ENCODE results near the gene SPTBN4.
A peak's percentile ranks its signal among the peaks of the same experiment; 100 is the strongest.

SPTBN4 gene

GRCh38 chr19:40441719-40442253 is 25.0 kb upstream of the SPTBN4 start:
- no peaks in the 10 kb centered on the region for H3K27me3 ChIP-seq (replicated peaks; ENCODE audit: control insufficient read depth, insufficient read depth, low read length, poor library complexity, severe bottlenecking)
- H3K27ac ChIP-seq (ENCODE audit: insufficient read depth, low read length, poor library complexity, severe bottlenecking), result no peak overlapping the region
- H3K4me1 ChIP-seq (ENCODE audit: control insufficient read depth, insufficient read depth, low read length, poor library complexity, severe bottlenecking), result peaks cover 8% of the 10 kb centered on the region
- H3K4me3 ChIP-seq (ENCODE audit: insufficient read depth, low read depth, low read length, poor library complexity, severe bottlenecking), result no peak overlapping the region
- no peak for DNase-seq
- H3K36me3 ChIP-seq (ENCODE audit: control insufficient read depth, insufficient read depth, low read length), result peaks cover 19% of the 10 kb centered on the region
- H3K9me3 ChIP-seq (ENCODE audit: control insufficient read depth, low read length), result no peaks in the 10 kb centered on the region

DNA sequence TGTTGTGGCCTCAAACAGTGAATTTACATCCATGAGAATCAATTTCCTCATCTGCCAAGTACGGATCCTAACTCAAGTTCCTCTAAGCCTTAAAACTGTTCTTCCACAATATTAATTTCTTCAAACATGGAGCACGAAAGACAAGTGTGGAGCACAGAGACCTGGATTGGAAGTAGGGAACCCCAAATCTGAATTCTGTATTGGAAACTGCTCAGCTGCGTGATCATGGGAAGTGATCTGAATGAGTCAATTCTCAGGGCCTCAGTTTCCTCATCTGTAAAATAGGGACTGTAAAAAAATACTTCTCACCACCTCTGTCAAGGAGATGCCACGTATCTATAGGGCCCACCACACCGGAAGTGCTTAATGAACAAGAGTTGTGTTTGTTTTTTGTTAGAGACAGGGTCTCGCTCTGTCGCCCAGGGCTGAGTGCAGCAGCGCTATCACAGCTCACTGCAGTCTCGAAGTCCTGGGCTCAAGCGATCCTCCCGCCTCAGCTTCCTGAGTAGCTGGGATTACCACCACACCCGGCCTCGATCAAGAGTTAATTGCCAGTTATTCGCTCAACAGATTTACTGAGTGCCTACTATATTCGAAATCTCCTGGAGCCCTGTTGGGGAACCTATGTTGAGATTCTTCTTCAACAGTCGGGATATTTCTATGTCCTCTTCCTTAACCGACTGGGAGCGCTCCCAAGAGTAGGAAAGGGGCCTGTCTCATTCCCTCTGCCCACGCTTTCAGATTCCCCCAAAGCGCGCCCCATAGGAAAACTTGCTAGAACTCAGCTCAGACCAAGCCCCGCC is 24.3 kb upstream of the SPTBN4 start:
- peaks cover 19% of the 10 kb centered on the region for H3K36me3 ChIP-seq (ENCODE audit: control insufficient read depth, insufficient read depth, low read length)
- no peak for DNase-seq
- H3K4me3 ChIP-seq (ENCODE audit: insufficient read depth, low read depth, low read length, poor library complexity, severe bottlenecking), result peak overlapping the region; percentile 73
- H3K27ac ChIP-seq (ENCODE audit: insufficient read depth, low read length, poor library complexity, severe bottlenecking), result peak overlapping the region; percentile 81
- no peaks in the 10 kb centered on the region for H3K27me3 ChIP-seq (replicated peaks; ENCODE audit: control insufficient read depth, insufficient read depth, low read length, poor library complexity, severe bottlenecking)
- H3K4me1 ChIP-seq (ENCODE audit: control insufficient read depth, insufficient read depth, low read length, poor library complexity, severe bottlenecking), result peaks cover 8% of the 10 kb centered on the region
- H3K9me3 ChIP-seq (ENCODE audit: control insufficient read depth, low read length), result no peaks in the 10 kb centered on the region

DNA sequence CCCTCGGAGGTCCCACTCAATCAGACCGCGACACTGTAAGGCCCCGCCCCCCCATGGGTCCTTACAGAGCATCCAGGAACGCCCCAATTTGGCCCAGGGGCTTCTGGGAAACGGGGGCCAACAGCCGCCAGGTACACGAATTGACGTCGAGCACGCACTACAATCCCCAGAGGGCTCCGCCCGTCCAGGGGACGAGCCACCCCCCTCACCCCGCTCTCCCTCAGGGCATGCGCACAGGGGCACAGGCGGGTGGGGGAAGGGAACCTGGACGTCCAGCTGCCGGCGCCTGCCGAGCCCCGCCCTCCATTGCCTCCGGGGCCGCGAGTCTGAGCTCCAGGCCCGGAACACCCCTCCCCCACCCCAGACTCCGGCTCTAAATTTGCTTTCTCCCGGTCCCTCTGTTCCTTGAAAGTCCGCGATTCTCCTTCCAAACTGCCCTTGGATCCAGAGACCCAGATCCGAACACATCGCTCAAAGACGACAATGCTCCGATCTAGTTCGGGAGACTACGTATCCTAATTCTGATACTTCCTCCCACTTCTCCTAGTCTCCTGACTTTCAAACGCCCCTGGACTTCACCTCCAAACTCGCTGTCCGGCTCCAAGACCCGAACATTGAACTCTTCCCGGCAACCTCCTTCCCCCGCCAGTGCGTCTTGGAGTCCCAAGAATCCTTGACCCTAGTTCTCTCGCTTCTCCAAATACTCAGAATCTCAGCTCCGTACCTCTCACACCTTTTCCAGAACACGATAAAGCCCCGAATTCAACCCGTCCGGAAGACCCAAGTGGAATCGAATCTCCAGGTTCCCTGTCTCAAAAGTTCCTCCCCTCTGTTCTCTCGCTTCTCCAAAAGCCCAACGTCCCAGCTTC is 23.4 kb upstream of the SPTBN4 start:
- Histone ChIP-seq H3K9me3 (ENCODE audit: control insufficient read depth, low read length) (no peaks in the 10 kb centered on the region), H3K27me3 (replicated peaks; ENCODE audit: control insufficient read depth, insufficient read depth, low read length, poor library complexity, severe bottlenecking) (no peaks in the 10 kb centered on the region), H3K4me3 (ENCODE audit: insufficient read depth, low read depth, low read length, poor library complexity, severe bottlenecking) (peak overlapping the region; percentile 73), H3K36me3 (ENCODE audit: control insufficient read depth, insufficient read depth, low read length) (peaks cover 19% of the 10 kb centered on the region), H3K27ac (ENCODE audit: insufficient read depth, low read length, poor library complexity, severe bottlenecking) (peak overlapping the region; percentile 81), H3K4me1 (ENCODE audit: control insufficient read depth, insufficient read depth, low read length, poor library complexity, severe bottlenecking) (peaks cover 8% of the 10 kb centered on the region)
- peak; percentile 98 to 99 (median 99) for DNase-seq

- peak within 1 kb of the TSS; percentile 81 for H3K27ac ChIP-seq (ENCODE audit: insufficient read depth, low read length, poor library complexity, severe bottlenecking)
- DNase-seq, result peak; percentile 91 to 95 (median 94)
- no peaks in the 10 kb centered on the region for H3K9me3 ChIP-seq (ENCODE audit: control insufficient read depth, low read length)
These were observed 22.6 kb upstream of the SPTBN4 start, which contains the start of gene SERTAD3 for GRCh38 chr19:40444000-40444824. Gene SERTAD3 (minus strand): TSS chr19:40444335. CDS start chr19:40442080, 2,255 bp downstream.

GRCh38 chr19:40444825-40445312 is 21.9 kb upstream of the SPTBN4 start:
- H3K4me3 ChIP-seq (ENCODE audit: insufficient read depth, low read depth, low read length, poor library complexity, severe bottlenecking), result peak overlapping the region; percentile 73
- no peak for DNase-seq
- H3K9me3 ChIP-seq (ENCODE audit: control insufficient read depth, low read length), result no peaks in the 10 kb centered on the region
- peaks cover 19% of the 10 kb centered on the region for H3K36me3 ChIP-seq (ENCODE audit: control insufficient read depth, insufficient read depth, low read length)
- peak overlapping the region; percentile 81 for H3K27ac ChIP-seq (ENCODE audit: insufficient read depth, low read length, poor library complexity, severe bottlenecking)
- H3K27me3 ChIP-seq (replicated peaks; ENCODE audit: control insufficient read depth, insufficient read depth, low read length, poor library complexity, severe bottlenecking), result no peaks in the 10 kb centered on the region
- peaks cover 8% of the 10 kb centered on the region for H3K4me1 ChIP-seq (ENCODE audit: control insufficient read depth, insufficient read depth, low read length, poor library complexity, severe bottlenecking)

More at GRCh38 chr19:40444000-40444824, 22.6 kb upstream of the SPTBN4 start, which contains the start of gene SERTAD3:
- Histone ChIP-seq H3K36me3 (ENCODE audit: control insufficient read depth, insufficient read depth, low read length) (peaks cover 19% of the 10 kb centered on the region), H3K4me3 (ENCODE audit: insufficient read depth, low read depth, low read length, poor library complexity, severe bottlenecking) (peak within 1 kb of the TSS; percentile 73), H3K27me3 (replicated peaks; ENCODE audit: control insufficient read depth, insufficient read depth, low read length, poor library complexity, severe bottlenecking) (no peaks in the 10 kb centered on the region), H3K4me1 (ENCODE audit: control insufficient read depth, insufficient read depth, low read length, poor library complexity, severe bottlenecking) (peaks cover 8% of the 10 kb centered on the region)

DNA sequence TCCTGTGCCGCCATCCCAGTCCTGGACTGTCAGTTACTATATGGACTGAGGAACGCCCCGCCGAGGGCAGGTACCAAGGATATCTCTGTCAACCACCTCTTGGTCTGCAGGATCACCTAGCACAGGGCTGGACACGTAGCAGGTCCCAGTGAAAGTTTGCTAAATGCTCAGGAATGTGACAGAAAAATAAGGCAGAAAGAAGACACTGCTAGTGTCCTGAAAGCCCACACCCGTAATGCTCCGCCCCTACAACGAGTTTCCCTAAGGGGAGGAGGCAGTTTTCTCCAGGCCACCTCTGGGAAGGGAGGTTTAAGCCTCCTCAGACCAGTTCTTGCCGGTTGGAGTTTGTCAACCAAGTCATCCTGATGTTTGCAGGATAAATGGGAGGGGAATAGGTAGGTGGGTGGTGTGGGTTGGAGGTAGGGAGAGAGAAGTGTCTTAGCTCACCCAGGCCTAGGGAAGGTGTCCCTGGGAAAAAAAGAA is 21.0 kb upstream of the SPTBN4 start:
- Histone ChIP-seq H3K27me3 (replicated peaks; ENCODE audit: control insufficient read depth, insufficient read depth, low read length, poor library complexity, severe bottlenecking) (no peaks in the 10 kb centered on the region), H3K4me3 (ENCODE audit: insufficient read depth, low read depth, low read length, poor library complexity, severe bottlenecking) (no peak overlapping the region), H3K27ac (ENCODE audit: insufficient read depth, low read length, poor library complexity, severe bottlenecking) (no peak overlapping the region), H3K9me3 (ENCODE audit: control insufficient read depth, low read length) (no peaks in the 10 kb centered on the region), H3K4me1 (ENCODE audit: control insufficient read depth, insufficient read depth, low read length, poor library complexity, severe bottlenecking) (peaks cover 8% of the 10 kb centered on the region), H3K36me3 (ENCODE audit: control insufficient read depth, insufficient read depth, low read length) (peaks cover 11% of the 10 kb centered on the region)
- no peak for DNase-seq

GRCh38 chr19:40446263-40446784 is 20.5 kb upstream of the SPTBN4 start:
- DNase-seq, result no peak
- H3K27ac ChIP-seq (ENCODE audit: insufficient read depth, low read length, poor library complexity, severe bottlenecking), result no peak overlapping the region
- no peak overlapping the region for H3K4me3 ChIP-seq (ENCODE audit: insufficient read depth, low read depth, low read length, poor library complexity, severe bottlenecking)

DNA sequence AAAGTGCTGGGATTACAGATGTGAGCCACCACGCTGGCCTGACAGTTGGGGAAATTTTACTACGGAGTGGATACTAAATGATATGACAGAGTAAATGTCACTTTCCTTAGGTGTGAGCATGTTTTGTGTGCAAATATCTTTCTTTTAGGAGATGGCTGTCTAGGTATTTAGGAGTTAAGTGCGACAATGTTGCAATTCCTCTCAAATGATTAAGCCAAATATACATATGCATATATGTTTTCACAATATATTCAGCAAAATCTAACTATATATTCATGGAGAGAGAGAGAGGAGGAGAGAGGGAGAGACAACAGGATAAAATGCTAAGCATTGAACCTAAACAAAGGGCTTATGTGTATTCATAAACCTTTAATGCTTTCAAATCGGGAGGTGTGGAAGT is 17.3 kb upstream of the SPTBN4 start:
- Histone ChIP-seq H3K4me1 (ENCODE audit: control insufficient read depth, insufficient read depth, low read length, poor library complexity, severe bottlenecking) (peaks cover 3% of the 10 kb centered on the region), H3K4me3 (ENCODE audit: insufficient read depth, low read depth, low read length, poor library complexity, severe bottlenecking) (no peak overlapping the region), H3K9me3 (ENCODE audit: control insufficient read depth, low read length) (no peaks in the 10 kb centered on the region), H3K27ac (ENCODE audit: insufficient read depth, low read length, poor library complexity, severe bottlenecking) (no peak overlapping the region), H3K27me3 (replicated peaks; ENCODE audit: control insufficient read depth, insufficient read depth, low read length, poor library complexity, severe bottlenecking) (no peaks in the 10 kb centered on the region), H3K36me3 (ENCODE audit: control insufficient read depth, insufficient read depth, low read length) (no peaks in the 10 kb centered on the region)
- no peak for DNase-seq

More at GRCh38 chr19:40446263-40446784, 20.5 kb upstream of the SPTBN4 start:
- Histone ChIP-seq H3K4me1 (ENCODE audit: control insufficient read depth, insufficient read depth, low read length, poor library complexity, severe bottlenecking) (peaks cover 8% of the 10 kb centered on the region), H3K27me3 (replicated peaks; ENCODE audit: control insufficient read depth, insufficient read depth, low read length, poor library complexity, severe bottlenecking) (no peaks in the 10 kb centered on the region), H3K9me3 (ENCODE audit: control insufficient read depth, low read length) (no peaks in the 10 kb centered on the region), H3K36me3 (ENCODE audit: control insufficient read depth, insufficient read depth, low read length) (peaks cover 6% of the 10 kb centered on the region)

DNA sequence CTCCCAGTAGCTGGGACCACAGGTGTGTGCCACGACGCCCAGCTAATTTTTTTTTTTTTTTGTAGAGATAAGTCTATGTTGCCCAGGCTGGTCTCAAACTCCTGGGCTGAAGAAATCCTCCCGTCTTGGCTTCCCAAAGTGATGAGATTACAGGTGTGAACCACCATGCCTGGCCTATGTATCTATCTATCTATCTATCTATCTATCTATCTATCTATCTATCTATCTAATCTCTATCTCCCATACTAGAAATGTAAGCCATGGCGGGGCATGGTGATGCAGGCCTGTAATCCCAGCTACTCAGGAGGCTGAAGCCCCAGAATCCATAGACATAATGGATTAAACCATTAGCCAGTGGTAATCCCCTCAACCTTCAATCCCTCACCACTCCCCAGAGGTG is 16.1 kb upstream of the SPTBN4 start:
- no peaks in the 10 kb centered on the region for H3K36me3 ChIP-seq (ENCODE audit: control insufficient read depth, insufficient read depth, low read length)
- H3K4me1 ChIP-seq (ENCODE audit: control insufficient read depth, insufficient read depth, low read length, poor library complexity, severe bottlenecking), result no peaks in the 10 kb centered on the region
- no peaks in the 10 kb centered on the region for H3K9me3 ChIP-seq (ENCODE audit: control insufficient read depth, low read length)
- H3K27ac ChIP-seq (ENCODE audit: insufficient read depth, low read length, poor library complexity, severe bottlenecking), result no peak overlapping the region
- DNase-seq, result no peak
- no peak overlapping the region for H3K4me3 ChIP-seq (ENCODE audit: insufficient read depth, low read depth, low read length, poor library complexity, severe bottlenecking)
- no peaks in the 10 kb centered on the region for H3K27me3 ChIP-seq (replicated peaks; ENCODE audit: control insufficient read depth, insufficient read depth, low read length, poor library complexity, severe bottlenecking)

Measured in effector memory CD4-positive, alpha-beta T cell (primary cell).